ENCODE measurements around the gene EMX1.

Gene EMX1

DNA sequence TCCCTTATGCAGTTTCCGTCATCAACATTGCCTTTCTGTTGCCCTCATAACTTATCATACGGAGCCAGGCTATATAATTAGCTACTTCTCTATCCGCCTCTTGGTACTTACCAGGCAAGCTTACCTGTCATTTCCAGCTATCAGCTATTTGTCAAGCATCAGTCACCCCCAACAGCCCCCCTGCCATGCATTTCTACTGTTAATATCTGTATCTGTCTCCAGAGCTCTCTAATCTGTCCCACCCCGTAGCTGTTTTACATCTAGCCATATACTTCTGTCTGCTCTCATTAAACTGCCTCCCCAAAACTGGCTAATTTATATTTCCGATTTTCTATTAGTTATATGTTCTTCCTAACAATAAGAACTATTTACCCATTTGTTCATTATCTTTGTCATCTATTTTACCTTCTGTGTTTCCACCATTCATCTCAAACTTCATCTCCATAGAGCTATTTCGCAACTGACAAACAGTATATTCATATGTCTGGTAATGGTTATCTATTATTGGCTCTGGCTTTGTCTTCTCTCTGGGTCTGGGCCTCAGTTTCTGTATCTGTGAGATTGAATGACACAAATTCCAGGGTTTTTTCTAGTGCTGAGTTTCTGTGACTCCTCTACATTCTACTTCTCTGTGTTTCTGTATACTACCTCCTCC lies 9.6 kb downstream of the EMX1 start:
- H3K36me3 ChIP-seq (ENCODE audit: insufficient read depth, low read length): no peaks in the 10 kb centered on the region
- H3K27ac ChIP-seq (ENCODE audit: low read depth, low read length): no peak overlapping the region
- H3K9me3 ChIP-seq (ENCODE audit: insufficient read depth, low read depth, low read length): no peaks in the 10 kb centered on the region
- H3K4me1 ChIP-seq (ENCODE audit: insufficient read depth, low read length): peaks cover 25% of the 10 kb centered on the region; the same call in 1 of the 2 replicates
- H3K4me3 ChIP-seq (ENCODE audit: low read length): no peak overlapping the region
- peaks cover 99% of the 10 kb centered on the region for H3K27me3 ChIP-seq (ENCODE audit: insufficient read depth, low read length)
- WGBS: 66% methylated on average over 6 of the region's 6 CpGs
- H3K9ac ChIP-seq (ENCODE audit: low read depth, low read length): no peak overlapping the region

DNA sequence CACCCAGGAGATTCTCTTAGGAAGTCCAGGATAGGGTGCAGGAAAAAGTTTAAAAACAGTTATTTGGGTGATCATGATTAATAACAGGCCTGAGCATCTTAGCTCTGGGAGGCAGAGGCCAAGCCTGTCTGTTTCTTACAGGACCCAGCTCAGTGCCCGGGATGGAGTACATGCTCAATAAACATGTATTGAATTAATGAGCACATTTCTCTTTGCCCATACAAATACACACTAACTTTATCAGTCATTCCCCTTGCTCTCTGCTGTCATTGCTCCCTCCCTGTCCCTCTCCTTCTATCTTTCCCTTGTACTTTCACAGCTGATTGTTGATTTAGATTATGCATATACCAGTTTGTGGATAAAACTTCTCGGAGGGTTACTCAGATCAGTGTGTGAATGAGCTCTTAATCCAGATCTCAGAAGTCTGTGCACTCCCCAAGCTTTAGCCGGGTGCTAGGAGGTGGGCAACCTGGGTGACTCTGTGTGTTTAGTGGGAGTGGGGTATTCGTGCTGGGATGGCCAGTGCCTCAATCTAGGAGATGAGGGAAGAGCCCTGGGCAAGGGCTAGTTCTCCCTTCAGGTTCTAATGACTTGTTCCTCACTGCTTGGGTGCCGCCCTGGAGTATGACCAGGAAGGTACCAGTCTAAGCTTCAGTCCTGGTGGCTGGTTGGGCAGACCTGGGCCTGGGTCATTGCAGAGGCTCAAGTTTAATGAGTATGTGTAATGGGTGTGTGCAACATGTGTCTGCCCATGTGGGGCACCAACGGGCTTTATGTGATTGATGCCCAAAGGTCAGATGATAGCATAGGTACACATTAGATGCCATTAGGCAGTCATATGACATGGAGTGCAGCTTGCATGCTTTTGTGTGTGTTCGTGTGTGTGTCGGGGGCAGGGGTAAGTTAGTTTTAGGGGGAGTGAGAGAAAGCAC lies 10.6 kb downstream of the EMX1 start:
- no peak overlapping the region for H3K9ac ChIP-seq (ENCODE audit: low read depth, low read length)
- 81% methylated on average over 8 of the region's 8 CpGs for WGBS
- no peak overlapping the region for H3K27ac ChIP-seq (ENCODE audit: low read depth, low read length)
- H3K9me3 ChIP-seq (ENCODE audit: insufficient read depth, low read depth, low read length): no peaks in the 10 kb centered on the region
- H3K36me3 ChIP-seq (ENCODE audit: insufficient read depth, low read length): no peaks in the 10 kb centered on the region
- H3K4me1 ChIP-seq (ENCODE audit: insufficient read depth, low read length): peaks cover 25% of the 10 kb centered on the region; the same call in 1 of the 2 replicates
- H3K27me3 ChIP-seq (ENCODE audit: insufficient read depth, low read length): peaks cover 99% of the 10 kb centered on the region
- no peak overlapping the region for H3K4me3 ChIP-seq (ENCODE audit: low read length)

DNA sequence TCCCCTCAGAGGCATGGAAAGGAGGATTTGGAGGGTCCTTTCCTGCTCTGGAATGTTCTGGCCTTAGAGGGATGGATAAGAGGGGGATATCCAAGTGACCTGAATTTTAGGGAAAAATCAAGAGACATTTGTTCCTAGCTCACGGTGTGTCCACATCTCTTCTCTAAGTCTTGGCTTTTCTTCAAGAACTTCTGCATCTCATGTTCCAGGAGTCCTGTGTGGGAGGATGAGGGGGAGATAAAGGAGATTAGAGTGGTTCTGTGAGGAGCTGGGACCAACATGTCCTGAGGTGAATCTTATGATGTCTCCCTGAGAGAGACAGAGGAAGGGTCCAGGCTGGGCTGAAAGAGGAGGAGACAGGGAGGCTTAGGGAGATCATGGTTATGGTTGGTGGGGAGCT lies 11.7 kb downstream of the EMX1 start:
- WGBS: 100% methylated on average over 1 of the region's 1 CpG
- H3K4me1 ChIP-seq (ENCODE audit: insufficient read depth, low read length): peaks cover 20% of the 10 kb centered on the region; the same call in 1 of the 2 replicates
- no peak overlapping the region for H3K4me3 ChIP-seq (ENCODE audit: low read length)
- H3K27me3 ChIP-seq (ENCODE audit: insufficient read depth, low read length): peaks cover 96% of the 10 kb centered on the region
- H3K9ac ChIP-seq (ENCODE audit: low read depth, low read length): no peak overlapping the region
- H3K36me3 ChIP-seq (ENCODE audit: insufficient read depth, low read length): no peaks in the 10 kb centered on the region
- no peaks in the 10 kb centered on the region for H3K9me3 ChIP-seq (ENCODE audit: insufficient read depth, low read depth, low read length)
- no peak overlapping the region for H3K27ac ChIP-seq (ENCODE audit: low read depth, low read length)

DNA sequence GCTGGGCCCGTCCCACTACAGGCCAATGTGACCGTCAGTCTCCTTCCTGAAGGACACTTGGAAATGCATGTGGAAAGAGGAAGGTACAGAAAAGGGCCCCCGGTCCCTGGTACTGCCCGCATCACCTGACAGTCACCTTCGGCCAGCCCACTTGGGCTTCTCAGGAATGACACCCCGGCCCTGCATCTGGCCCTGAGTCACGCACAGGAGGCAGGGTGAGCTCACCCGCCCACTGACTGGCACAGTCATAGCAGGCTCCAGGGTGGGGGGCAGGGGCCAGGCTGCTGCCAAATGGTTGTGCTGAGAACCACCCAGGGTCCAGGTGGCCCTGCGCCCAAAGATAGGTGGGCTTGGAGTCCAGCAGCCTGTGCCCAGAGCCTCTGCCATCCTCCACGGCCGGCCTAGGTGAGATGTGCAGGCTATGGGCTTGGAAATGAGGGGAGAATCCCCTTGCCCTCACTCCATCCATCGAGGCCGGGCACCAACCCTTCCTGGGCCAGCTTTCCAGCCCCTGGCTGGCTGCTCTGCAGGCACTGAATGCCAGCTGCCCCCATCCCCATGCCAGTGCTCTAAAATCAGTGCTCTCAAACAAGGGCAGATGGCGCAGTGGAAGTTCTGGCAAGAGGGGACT lies 14.1 kb downstream of the EMX1 start:
- no peaks in the 10 kb centered on the region for H3K9me3 ChIP-seq (ENCODE audit: insufficient read depth, low read depth, low read length)
- H3K4me3 ChIP-seq (ENCODE audit: low read length): no peak overlapping the region
- peaks cover 87% of the 10 kb centered on the region for H3K27me3 ChIP-seq (ENCODE audit: insufficient read depth, low read length)
- no peak overlapping the region for H3K27ac ChIP-seq (ENCODE audit: low read depth, low read length)
- H3K9ac ChIP-seq (ENCODE audit: low read depth, low read length): no peak overlapping the region
- H3K4me1 ChIP-seq (ENCODE audit: insufficient read depth, low read length): peaks cover under 1% of the 10 kb centered on the region; the same call in 1 of the 2 replicates
- 91% methylated on average over 14 of the region's 14 CpGs for WGBS
- no peaks in the 10 kb centered on the region for H3K36me3 ChIP-seq (ENCODE audit: insufficient read depth, low read length)

DNA sequence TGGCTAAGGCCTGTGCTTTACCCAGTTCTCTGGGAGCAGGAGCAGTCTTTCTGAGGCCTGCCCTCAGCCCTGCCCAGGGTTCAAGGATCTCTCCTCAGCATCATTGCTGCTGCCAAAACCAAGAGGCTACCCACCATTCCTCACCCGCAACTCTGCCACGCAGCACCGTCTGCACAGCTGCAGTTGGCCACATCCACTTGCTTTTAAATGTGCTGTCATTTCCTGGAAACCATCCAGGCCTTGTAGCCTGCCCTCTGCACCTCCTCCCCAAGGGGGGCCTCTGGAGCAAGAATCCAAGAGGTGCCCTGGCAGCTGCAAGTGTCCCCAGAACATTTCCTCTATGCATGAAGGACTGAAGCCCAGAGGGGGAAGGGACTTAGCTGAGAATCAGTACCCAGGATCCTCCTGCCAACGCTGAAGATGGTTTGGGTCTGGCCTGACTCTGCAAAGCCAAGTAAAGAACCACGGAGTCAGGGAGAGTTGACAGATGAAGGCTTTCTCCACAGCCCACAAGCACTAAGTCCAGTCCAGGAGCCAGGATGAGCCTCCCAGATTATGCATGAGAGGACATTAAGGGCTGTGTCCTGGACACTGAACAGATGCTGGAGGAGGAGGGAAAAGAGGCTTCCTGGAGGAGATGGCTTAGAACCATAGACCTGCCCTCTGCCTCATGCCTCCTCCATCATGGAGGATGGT lies 14.9 kb downstream of the EMX1 start:
- H3K27ac ChIP-seq (ENCODE audit: low read depth, low read length): no peak overlapping the region
- H3K4me3 ChIP-seq (ENCODE audit: low read length): no peak overlapping the region
- peaks cover 79% of the 10 kb centered on the region for H3K27me3 ChIP-seq (ENCODE audit: insufficient read depth, low read length)
- no peaks in the 10 kb centered on the region for H3K36me3 ChIP-seq (ENCODE audit: insufficient read depth, low read length)
- no peaks in the 10 kb centered on the region for H3K9me3 ChIP-seq (ENCODE audit: insufficient read depth, low read depth, low read length)
- peaks cover 4% of the 10 kb centered on the region; the same call in 1 of the 2 replicates for H3K4me1 ChIP-seq (ENCODE audit: insufficient read depth, low read length)
- WGBS: 87% methylated on average over 5 of the region's 5 CpGs
- H3K9ac ChIP-seq (ENCODE audit: low read depth, low read length): no peak overlapping the region

DNA sequence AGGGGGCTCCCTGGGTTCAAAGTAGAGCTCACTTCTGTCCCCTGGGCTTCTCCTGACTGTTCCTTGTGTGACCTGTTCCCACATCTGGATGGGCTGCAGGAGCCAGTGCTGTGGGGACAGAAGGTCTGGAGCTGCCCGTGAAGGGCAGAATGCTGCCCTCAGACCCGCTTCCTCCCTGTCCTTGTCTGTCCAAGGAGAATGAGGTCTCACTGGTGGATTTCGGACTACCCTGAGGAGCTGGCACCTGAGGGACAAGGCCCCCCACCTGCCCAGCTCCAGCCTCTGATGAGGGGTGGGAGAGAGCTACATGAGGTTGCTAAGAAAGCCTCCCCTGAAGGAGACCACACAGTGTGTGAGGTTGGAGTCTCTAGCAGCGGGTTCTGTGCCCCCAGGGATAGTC lies 15.5 kb downstream of the EMX1 start:
- Histone ChIP-seq H3K27me3 (ENCODE audit: insufficient read depth, low read length) (peaks cover 73% of the 10 kb centered on the region), H3K4me1 (ENCODE audit: insufficient read depth, low read length) (peaks cover 4% of the 10 kb centered on the region; the same call in 1 of the 2 replicates), H3K9me3 (ENCODE audit: insufficient read depth, low read depth, low read length) (no peaks in the 10 kb centered on the region), H3K9ac (ENCODE audit: low read depth, low read length) (no peak overlapping the region), H3K27ac (ENCODE audit: low read depth, low read length) (no peak overlapping the region), H3K36me3 (ENCODE audit: insufficient read depth, low read length) (no peaks in the 10 kb centered on the region), H3K4me3 (ENCODE audit: low read length) (no peak overlapping the region)
- WGBS: 92% methylated on average over 4 of the region's 4 CpGs

DNA sequence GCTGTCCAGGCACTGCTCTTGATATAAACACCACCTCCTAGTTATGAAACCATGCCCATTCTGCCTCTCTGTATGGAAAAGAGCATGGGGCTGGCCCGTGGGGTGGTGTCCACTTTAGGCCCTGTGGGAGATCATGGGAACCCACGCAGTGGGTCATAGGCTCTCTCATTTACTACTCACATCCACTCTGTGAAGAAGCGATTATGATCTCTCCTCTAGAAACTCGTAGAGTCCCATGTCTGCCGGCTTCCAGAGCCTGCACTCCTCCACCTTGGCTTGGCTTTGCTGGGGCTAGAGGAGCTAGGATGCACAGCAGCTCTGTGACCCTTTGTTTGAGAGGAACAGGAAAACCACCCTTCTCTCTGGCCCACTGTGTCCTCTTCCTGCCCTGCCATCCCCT lies 15.9 kb downstream of the EMX1 start:
- H3K27ac ChIP-seq (ENCODE audit: low read depth, low read length): no peak overlapping the region
- 91% methylated on average over 5 of the region's 5 CpGs for WGBS
- peaks cover 69% of the 10 kb centered on the region for H3K27me3 ChIP-seq (ENCODE audit: insufficient read depth, low read length)
- no peaks in the 10 kb centered on the region for H3K9me3 ChIP-seq (ENCODE audit: insufficient read depth, low read depth, low read length)
- no peak overlapping the region for H3K4me3 ChIP-seq (ENCODE audit: low read length)
- H3K36me3 ChIP-seq (ENCODE audit: insufficient read depth, low read length): no peaks in the 10 kb centered on the region
- H3K4me1 ChIP-seq (ENCODE audit: insufficient read depth, low read length): peaks cover 4% of the 10 kb centered on the region; the same call in 1 of the 2 replicates
- no peak overlapping the region for H3K9ac ChIP-seq (ENCODE audit: low read depth, low read length)

DNA sequence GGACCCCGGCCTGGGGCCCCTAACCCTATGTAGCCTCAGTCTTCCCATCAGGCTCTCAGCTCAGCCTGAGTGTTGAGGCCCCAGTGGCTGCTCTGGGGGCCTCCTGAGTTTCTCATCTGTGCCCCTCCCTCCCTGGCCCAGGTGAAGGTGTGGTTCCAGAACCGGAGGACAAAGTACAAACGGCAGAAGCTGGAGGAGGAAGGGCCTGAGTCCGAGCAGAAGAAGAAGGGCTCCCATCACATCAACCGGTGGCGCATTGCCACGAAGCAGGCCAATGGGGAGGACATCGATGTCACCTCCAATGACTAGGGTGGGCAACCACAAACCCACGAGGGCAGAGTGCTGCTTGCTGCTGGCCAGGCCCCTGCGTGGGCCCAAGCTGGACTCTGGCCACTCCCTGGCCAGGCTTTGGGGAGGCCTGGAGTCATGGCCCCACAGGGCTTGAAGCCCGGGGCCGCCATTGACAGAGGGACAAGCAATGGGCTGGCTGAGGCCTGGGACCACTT lies 16.4 kb downstream of the EMX1 start:
- peaks cover 64% of the 10 kb centered on the region for H3K27me3 ChIP-seq (ENCODE audit: insufficient read depth, low read length)

DNA sequence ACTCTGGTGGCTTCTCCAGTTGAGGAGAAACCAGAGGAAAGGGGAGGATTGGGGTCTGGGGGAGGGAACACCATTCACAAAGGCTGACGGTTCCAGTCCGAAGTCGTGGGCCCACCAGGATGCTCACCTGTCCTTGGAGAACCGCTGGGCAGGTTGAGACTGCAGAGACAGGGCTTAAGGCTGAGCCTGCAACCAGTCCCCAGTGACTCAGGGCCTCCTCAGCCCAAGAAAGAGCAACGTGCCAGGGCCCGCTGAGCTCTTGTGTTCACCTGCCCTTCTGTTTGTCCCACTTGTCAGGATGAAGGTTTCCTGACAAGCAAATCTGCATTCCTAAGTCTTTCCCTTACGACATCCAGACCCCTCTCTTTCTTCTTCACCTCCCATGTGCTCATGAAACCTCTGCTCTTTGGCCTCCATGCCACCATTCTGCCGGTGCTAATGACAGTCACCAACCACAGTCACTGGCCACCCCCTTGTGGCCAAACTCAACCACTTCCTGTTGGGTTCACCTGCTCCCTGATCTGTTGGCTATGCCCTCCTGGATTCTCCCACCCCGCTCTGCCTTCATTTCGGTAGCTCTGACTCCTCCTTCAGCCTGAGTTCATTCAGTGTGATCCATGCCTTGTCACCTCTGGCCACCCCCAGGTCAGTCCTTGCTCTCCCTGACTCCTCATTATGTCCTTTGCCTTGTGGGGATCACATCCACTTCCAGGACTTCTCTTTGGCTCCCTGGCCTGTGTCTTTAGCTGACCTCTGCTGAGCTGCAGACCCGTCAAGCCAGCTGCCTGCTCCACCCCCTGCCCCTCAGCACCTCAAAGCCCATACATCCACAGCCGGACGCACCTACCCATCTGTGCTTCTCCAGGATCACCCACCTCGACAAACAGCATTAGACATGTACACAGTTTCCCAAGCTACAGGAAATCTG lies 17.6 kb downstream of the EMX1 start:
- Histone ChIP-seq H3K9ac (ENCODE audit: low read depth, low read length) (no peak overlapping the region), H3K9me3 (ENCODE audit: insufficient read depth, low read depth, low read length) (no peaks in the 10 kb centered on the region), H3K4me3 (ENCODE audit: low read length) (no peak overlapping the region), H3K27ac (ENCODE audit: low read depth, low read length) (no peak overlapping the region), H3K27me3 (ENCODE audit: insufficient read depth, low read length) (peaks cover 54% of the 10 kb centered on the region), H3K36me3 (ENCODE audit: insufficient read depth, low read length) (no peaks in the 10 kb centered on the region), H3K4me1 (ENCODE audit: insufficient read depth, low read length) (peaks cover 4% of the 10 kb centered on the region; the same call in 1 of the 2 replicates)
- 77% methylated on average over 14 of the region's 14 CpGs for WGBS

More for the DNA sequence above, 16.4 kb downstream of the EMX1 start:
- no peak overlapping the region for H3K4me3 ChIP-seq (ENCODE audit: low read length)
- H3K36me3 ChIP-seq (ENCODE audit: insufficient read depth, low read length): no peaks in the 10 kb centered on the region
- no peak overlapping the region for H3K27ac ChIP-seq (ENCODE audit: low read depth, low read length)
- peaks cover 4% of the 10 kb centered on the region; the same call in 1 of the 2 replicates for H3K4me1 ChIP-seq (ENCODE audit: insufficient read depth, low read length)
- WGBS: 96% methylated on average over 12 of the region's 12 CpGs
- H3K9ac ChIP-seq (ENCODE audit: low read depth, low read length): no peak overlapping the region
- no peaks in the 10 kb centered on the region for H3K9me3 ChIP-seq (ENCODE audit: insufficient read depth, low read depth, low read length)

DNA sequence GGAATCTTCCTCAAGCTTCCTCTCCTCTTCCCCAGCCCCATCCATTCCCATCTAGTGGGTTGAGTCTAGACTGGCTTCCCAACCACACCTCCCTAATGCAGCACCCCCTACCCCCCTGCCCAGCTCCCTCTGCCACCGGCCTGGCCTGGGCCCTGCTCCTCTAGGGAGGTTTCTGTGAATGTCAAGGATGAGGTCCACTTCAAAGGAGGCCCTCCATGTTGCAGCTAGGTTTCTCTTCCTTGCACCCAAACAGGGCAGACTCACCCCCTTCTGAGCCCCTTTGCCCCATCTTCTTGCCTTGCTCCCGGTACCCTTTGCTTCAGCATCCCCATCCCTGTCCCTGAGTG lies 18.3 kb downstream of the EMX1 start:
- peaks cover 47% of the 10 kb centered on the region for H3K27me3 ChIP-seq (ENCODE audit: insufficient read depth, low read length)
- no peak overlapping the region for H3K4me3 ChIP-seq (ENCODE audit: low read length)
- H3K36me3 ChIP-seq (ENCODE audit: insufficient read depth, low read length): no peaks in the 10 kb centered on the region
- peaks cover 10% of the 10 kb centered on the region for H3K4me1 ChIP-seq (ENCODE audit: insufficient read depth, low read length)
- H3K9ac ChIP-seq (ENCODE audit: low read depth, low read length): no peak overlapping the region
- H3K27ac ChIP-seq (ENCODE audit: low read depth, low read length): no peak overlapping the region
- H3K9me3 ChIP-seq (ENCODE audit: insufficient read depth, low read depth, low read length): no peaks in the 10 kb centered on the region
- WGBS: 98% methylated on average over 2 of the region's 2 CpGs

Data from HUES64 (cell line).